Astrocyte of the spinal cord (primary cell): ENCODE data around the gene SEPTIN8.

Source experiments
- DNase-seq: peaks from one replicate; pipeline ENCODE4 v3.0.0; 2011; ENCODE audit warnings: low read depth, low spot score
- H3K4me3 ChIP-seq: 2 replicates; pipeline ENCODE4 v1.5.1; 2011; ENCODE audit warnings: low read depth, mild to moderate bottlenecking, low read length, moderate library complexity
- CTCF ChIP-seq: IDR thresholded peaks from 2 replicates; pipeline ENCODE4 v1.5.1; 2012; ENCODE audit warnings: low read depth, mild to moderate bottlenecking, low read length, inconsistent platforms
- in situ Hi-C: cut with HindIII; loops from 2 replicates; pipeline ENCODE4 v1.10.0; 2017; ENCODE audit warnings: low sequenced_read_pairs

SEPTIN8 gene

GRCh38 chr5:132754947-132755346, 22.1 kb downstream of the SEPTIN8 start:
- peak; percentile 43 for DNase-seq
- no peak overlapping the region for H3K4me3 ChIP-seq
- in situ Hi-C loops, result no loop called here

GRCh38 chr5:132754111-132754510, 22.9 kb downstream of the SEPTIN8 start:
- no peak for DNase-seq
- no peak for TF ChIP-seq CTCF
- in situ Hi-C loops, result no loop called here
- no peak overlapping the region for H3K4me3 ChIP-seq

More at GRCh38 chr5:132754947-132755346, 22.1 kb downstream of the SEPTIN8 start:
- peak; percentile 36 for TF ChIP-seq CTCF

GRCh38 chr5:132753135-132753987, 23.7 kb downstream of the SEPTIN8 start:
- in situ Hi-C loops, result no loop called here
- peak; percentile 21 for TF ChIP-seq CTCF
- H3K4me3 ChIP-seq, result no peak overlapping the region
- DNase-seq, result no peak

GRCh38 chr5:132752581-132753125, 24.4 kb downstream of the SEPTIN8 start:
- no peak overlapping the region for H3K4me3 ChIP-seq
- in situ Hi-C loops, result no loop called here
- no peak for DNase-seq
- TF ChIP-seq CTCF, result no peak

- no peak overlapping the region for H3K4me3 ChIP-seq
- DNase-seq, result no peak
- in situ Hi-C loops, result no loop called here
- no peak for TF ChIP-seq CTCF
Observed at GRCh38 chr5:132751971-132752580, 25.0 kb downstream of the SEPTIN8 start.

- in situ Hi-C loops, result no loop called here
- peak; percentile 28 for DNase-seq
- H3K4me3 ChIP-seq, result no peak overlapping the region
- TF ChIP-seq CTCF, result no peak
Observed at GRCh38 chr5:132751444-132751843, 25.6 kb downstream of the SEPTIN8 start.
